Gastroesophageal sphincter (tissue), 3 donors: ENCODE data around the gene SHISA2.

ENCODE experiments used
- POLR2AphosphoS5 ChIP-seq: sonication (generic); formaldehyde crosslinking; IDR thresholded peaks from one replicate; pipeline ENCODE4 v1.6.1; 2017; ENCODE audit warnings: antibody characterized with exemption
- TF ChIP-seq, protein P1 (sequence below), 4 experiments: fragments of 200-600 bp in 2 of 4; fragments of 450-650 bp in 2 of 4; sonication (generic) in 1 of 4; IDR thresholded peaks; one replicate each; pipeline ENCODE4 v1.5.1; 2017 to 2019; ENCODE audit warnings: antibody characterized with exemption in 4 of 4, mild to moderate bottlenecking in 2 of 4, moderate library complexity in 2 of 4

DNA sequence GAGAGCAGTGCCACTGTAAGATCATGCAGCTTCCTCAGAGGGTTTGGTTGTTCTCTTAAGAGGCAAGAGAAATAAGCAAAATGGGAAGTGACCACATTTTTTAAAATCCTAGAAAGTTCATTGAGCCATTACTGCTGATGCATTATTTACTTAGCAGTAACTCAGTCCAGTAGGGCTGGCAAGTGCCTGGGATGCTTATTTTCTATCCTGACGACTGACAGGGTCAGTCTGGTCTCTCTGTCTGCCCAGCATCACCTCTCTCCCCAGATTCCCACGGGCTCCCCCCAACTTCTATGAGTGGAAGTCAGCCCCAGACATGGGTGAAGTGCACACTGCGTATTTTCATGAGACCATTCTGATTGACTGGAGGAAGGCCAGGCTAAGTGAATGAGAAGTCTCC, 10.4 kb downstream of the SHISA2 start:
- TF ChIP-seq, protein P1, sequence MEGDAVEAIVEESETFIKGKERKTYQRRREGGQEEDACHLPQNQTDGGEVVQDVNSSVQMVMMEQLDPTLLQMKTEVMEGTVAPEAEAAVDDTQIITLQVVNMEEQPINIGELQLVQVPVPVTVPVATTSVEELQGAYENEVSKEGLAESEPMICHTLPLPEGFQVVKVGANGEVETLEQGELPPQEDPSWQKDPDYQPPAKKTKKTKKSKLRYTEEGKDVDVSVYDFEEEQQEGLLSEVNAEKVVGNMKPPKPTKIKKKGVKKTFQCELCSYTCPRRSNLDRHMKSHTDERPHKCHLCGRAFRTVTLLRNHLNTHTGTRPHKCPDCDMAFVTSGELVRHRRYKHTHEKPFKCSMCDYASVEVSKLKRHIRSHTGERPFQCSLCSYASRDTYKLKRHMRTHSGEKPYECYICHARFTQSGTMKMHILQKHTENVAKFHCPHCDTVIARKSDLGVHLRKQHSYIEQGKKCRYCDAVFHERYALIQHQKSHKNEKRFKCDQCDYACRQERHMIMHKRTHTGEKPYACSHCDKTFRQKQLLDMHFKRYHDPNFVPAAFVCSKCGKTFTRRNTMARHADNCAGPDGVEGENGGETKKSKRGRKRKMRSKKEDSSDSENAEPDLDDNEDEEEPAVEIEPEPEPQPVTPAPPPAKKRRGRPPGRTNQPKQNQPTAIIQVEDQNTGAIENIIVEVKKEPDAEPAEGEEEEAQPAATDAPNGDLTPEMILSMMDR (IDR thresholded peaks at IDR 0.05), result no peak
- no peak for TF ChIP-seq POLR2AphosphoS5
